DOHH2 (cell line): ENCODE results near the gene MYEOV.

ENCODE experiments used
- EZH2phosphoT487 ChIP-seq: fragments of 200-600 bp; sonication (generic); IDR thresholded peaks from 2 replicates; pipeline ENCODE4 v1.6.1; 2017; ENCODE audit warnings: borderline replicate concordance, mild to moderate bottlenecking, antibody characterized with exemption, low read length, moderate library complexity, mixed read lengths
- TF ChIP-seq, protein P1 (sequence below): fragments of 200-600 bp; sonication (generic); IDR thresholded peaks from one replicate; pipeline ENCODE4 v1.5.1; 2014; ENCODE audit warnings: antibody characterized with exemption, mild to moderate bottlenecking, low read depth, low read length; ENCODE audit not compliant: poor library complexity, severe bottlenecking

DNA sequence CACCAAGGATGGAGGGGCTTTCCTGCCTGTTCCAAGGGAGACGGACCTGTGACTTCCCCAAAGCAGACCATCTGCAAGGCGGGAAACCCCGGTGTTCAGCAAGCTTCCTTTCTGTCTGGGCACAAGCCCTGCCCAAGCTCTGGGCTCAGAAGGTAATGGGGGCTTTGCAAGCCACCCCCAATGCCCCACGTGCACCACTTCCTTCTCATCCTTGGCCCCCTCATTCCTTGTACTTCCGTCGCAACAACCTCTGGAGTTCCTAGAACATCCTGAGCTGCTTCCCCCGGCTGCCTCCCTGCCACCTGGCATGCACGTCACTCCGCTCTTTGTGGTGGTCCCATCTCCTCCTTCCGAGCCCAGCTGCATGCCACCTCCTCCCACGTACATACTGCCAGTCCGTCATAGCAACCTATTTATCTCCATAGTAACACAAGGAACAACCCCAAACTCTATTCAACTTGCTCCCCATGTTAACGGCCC lies 3.9 kb downstream of the MYEOV start:
- TF ChIP-seq, protein P1, sequence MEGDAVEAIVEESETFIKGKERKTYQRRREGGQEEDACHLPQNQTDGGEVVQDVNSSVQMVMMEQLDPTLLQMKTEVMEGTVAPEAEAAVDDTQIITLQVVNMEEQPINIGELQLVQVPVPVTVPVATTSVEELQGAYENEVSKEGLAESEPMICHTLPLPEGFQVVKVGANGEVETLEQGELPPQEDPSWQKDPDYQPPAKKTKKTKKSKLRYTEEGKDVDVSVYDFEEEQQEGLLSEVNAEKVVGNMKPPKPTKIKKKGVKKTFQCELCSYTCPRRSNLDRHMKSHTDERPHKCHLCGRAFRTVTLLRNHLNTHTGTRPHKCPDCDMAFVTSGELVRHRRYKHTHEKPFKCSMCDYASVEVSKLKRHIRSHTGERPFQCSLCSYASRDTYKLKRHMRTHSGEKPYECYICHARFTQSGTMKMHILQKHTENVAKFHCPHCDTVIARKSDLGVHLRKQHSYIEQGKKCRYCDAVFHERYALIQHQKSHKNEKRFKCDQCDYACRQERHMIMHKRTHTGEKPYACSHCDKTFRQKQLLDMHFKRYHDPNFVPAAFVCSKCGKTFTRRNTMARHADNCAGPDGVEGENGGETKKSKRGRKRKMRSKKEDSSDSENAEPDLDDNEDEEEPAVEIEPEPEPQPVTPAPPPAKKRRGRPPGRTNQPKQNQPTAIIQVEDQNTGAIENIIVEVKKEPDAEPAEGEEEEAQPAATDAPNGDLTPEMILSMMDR: no peak
- no peak for TF ChIP-seq EZH2phosphoT487
